Caco-2 (cell line): Measurements from ENCODE around the gene STRN. TPM values are rescaled to one million over a fixed set of nuclear protein-coding genes. Genes with fewer than 3 reads are reported as not detected.
"Not testable (repeated sequence)": the region's sequence is repeated elsewhere in the genome, so short reads cannot be mapped to it uniquely, and the experiment has no call there.

Experiments used
- BruUV-seq: library from RNA; stranded (reverse); fragments of 400-500 nt; replicated peaks from 2 replicates; lab custom pipeline; 2021; lab: Mats Ljungman, UMichigan
- CTCF ChIA-PET: fragments of 300-600 bp; sonication (Branson Sonifier 250); formaldehyde crosslinking; loops from one replicate; lab custom pipeline; 2022; ENCODE audit warnings: antibody characterized with exemption; lab: Charles Lee
- POLR2A ChIA-PET: fragments of 300-600 bp; sonication (Branson Sonifier 250); formaldehyde crosslinking; loops from one replicate; lab custom pipeline; 2022; ENCODE audit warnings: antibody characterized with exemption; lab: Charles Lee
- DNase-seq, 2 experiments: peaks; one replicate each; pipeline versions ENCODE4 v3.0.0 to v3.0.0-alpha.2; 2020 to 2022
- H3K27me3 ChIP-seq: replicated peaks from 2 replicates; pipeline ENCODE4 v1.6.0; 2011; ENCODE audit warnings: low read length; ENCODE audit not compliant: control insufficient read depth, insufficient read depth
- H3K36me3 ChIP-seq: 2 replicates; pipeline ENCODE4 v1.5.1; 2011; ENCODE audit warnings: low read length; ENCODE audit not compliant: control insufficient read depth, insufficient read depth
- H3K4me1 ChIP-seq: fragments of 250-450 bp; sonication (Bioruptor Pico); 2 replicates; pipeline ENCODE4 v1.5.1; 2020; ENCODE audit warnings: mild to moderate bottlenecking
- H3K4me3 ChIP-seq: 2 replicates; pipeline ENCODE4 v1.5.1; 2011; ENCODE audit warnings: low read depth, mild to moderate bottlenecking, control low read depth, low read length
- H3K9me3 ChIP-seq: fragments of 250-450 bp; sonication (Bioruptor Pico); 2 replicates; pipeline ENCODE4 v1.5.1; 2020; ENCODE audit warnings: mild to moderate bottlenecking, moderate library complexity
- H3K27ac Mint-ChIP-seq: one replicate; pipeline ENCODE4 v1.8.0; 2022; ENCODE audit warnings: mixed read lengths; ENCODE audit not compliant: unreplicated experiment
- H3K27me3 Mint-ChIP-seq: one replicate; pipeline ENCODE4 v1.8.0; 2022; ENCODE audit warnings: mixed read lengths; ENCODE audit not compliant: insufficient read depth, unreplicated experiment
- H3K36me3 Mint-ChIP-seq: one replicate; pipeline ENCODE4 v1.8.0; 2022; ENCODE audit warnings: mild to moderate bottlenecking, mixed read lengths; ENCODE audit not compliant: insufficient read depth, unreplicated experiment
- H3K4me1 Mint-ChIP-seq: one replicate; pipeline ENCODE4 v1.8.0; 2022; ENCODE audit warnings: low read depth, mixed read lengths; ENCODE audit not compliant: unreplicated experiment
- H3K4me3 Mint-ChIP-seq: one replicate; pipeline ENCODE4 v1.8.0; 2022; ENCODE audit warnings: mild to moderate bottlenecking, moderate library complexity, mixed read lengths; ENCODE audit not compliant: unreplicated experiment
- H3K9me3 Mint-ChIP-seq: one replicate; pipeline ENCODE4 v1.8.0; 2022; ENCODE audit warnings: mixed read lengths; ENCODE audit not compliant: unreplicated experiment
- CTCF ChIP-seq, 2 experiments: fragments of 200-600 bp in 1 of 2; IDR thresholded peaks; 1 replicate in 1 of 2; 2 replicates in 1 of 2; pipeline versions ENCODE4 v1.5.1 to v1.8.0; 2011 to 2022; ENCODE audit warnings: antibody characterized with exemption in 1 of 2, control low read depth in 1 of 2, inconsistent platforms in 1 of 2, low read depth in 1 of 2, low read length in 1 of 2, mild to moderate bottlenecking in 1 of 2, moderate library complexity in 1 of 2; ENCODE audit not compliant: insufficient read depth in 1 of 2, severe bottlenecking in 1 of 2, unreplicated experiment in 1 of 2
- intact Hi-C: fragments of 100-400 bp; cut with micrococcal nuclease; formaldehyde crosslinking; loops from one replicate; pipeline ENCODE4 v1.10.0; 2022; ENCODE audit not compliant: unreplicated experiment
- total RNA-seq: library from RNA; stranded (reverse); gene quantifications from 2 replicates; pipeline ENCODE4 v1.2.3, GENCODE V29; 2022

The STRN gene
- total RNA-seq, 1 experiment from 2014 or later = 36.8 TPM

DNA sequence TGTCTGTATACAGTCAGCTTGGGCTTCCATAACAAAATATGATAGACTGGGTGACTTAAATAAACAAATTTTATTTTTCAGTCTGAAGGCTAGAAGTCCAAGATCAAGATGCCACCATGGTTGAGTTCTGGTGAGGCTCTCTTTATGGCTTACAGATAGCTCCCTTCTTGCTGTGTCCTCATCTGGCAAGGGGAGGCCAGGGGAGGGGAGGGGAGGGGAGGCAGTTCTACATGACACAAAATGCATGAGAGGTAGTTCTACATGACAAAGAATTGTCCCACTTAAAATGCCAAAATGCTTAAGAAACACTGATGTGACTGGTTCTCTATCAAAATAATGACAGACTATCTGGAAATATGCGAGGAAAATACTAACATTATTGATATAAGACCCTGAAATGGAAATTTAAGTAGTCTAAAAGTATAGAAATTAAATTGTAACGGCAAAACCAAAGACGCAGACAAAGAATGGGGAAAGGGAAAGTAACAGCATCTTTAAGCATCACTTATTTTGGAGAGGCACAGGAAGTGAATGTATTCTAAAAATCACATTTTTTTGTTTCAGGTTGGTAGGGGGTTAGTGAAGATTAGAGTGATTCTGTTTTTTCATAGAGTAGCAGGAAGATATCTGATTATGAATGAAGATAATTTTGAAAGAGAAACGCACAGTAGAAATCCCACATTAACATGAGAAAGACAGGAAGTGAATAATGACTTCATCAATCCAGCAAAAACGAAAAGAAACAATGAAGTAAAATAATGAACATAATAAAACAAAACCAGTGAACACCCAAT is 131.4 kb downstream of the STRN start:
- Mint-ChIP-seq H3K9me3 (no peaks in the 10 kb centered on the region), H3K36me3 (no peaks in the 10 kb centered on the region), H3K27ac (no peak overlapping the region), H3K4me3 (no peak overlapping the region), H3K27me3 (peaks cover 2% of the 10 kb centered on the region), H3K4me1 (peaks cover 2% of the 10 kb centered on the region)
- no peak for TF ChIP-seq CTCF (IDR thresholded peaks at IDR 0.05; ENCODE audit: insufficient read depth in 1 of 2, low read depth in 1 of 2, low read length in 1 of 2, severe bottlenecking in 1 of 2, unreplicated experiment in 1 of 2)
- intact Hi-C loops = no loop called here
- ChIA-PET CTCF (no interaction called here), POLR2A (no interaction called here)
- no peak overlapping the region for H3K4me3 ChIP-seq
- H3K27me3 ChIP-seq = no peaks in the 10 kb centered on the region
- no TSS peak for BruUV-seq
- H3K9me3 ChIP-seq = no peaks in the 10 kb centered on the region
- DNase-seq = no peak
- no peaks in the 10 kb centered on the region for H3K36me3 ChIP-seq
- peaks cover 1% of the 10 kb centered on the region for H3K4me1 ChIP-seq

- Histone ChIP-seq H3K9me3 (no peaks in the 10 kb centered on the region), H3K4me3 (no peak overlapping the region), H3K36me3 (no peaks in the 10 kb centered on the region), H3K27me3 (no peaks in the 10 kb centered on the region), H3K4me1 (no peaks in the 10 kb centered on the region)
- Mint-ChIP-seq H3K36me3 (no peaks in the 10 kb centered on the region), H3K27ac (no peak overlapping the region), H3K9me3 (no peaks in the 10 kb centered on the region), H3K4me1 (no peaks in the 10 kb centered on the region), H3K27me3 (peaks cover 2% of the 10 kb centered on the region), H3K4me3 (no peak overlapping the region)
- no TSS peak for BruUV-seq
- intact Hi-C loops = no loop called here
- CTCF ChIA-PET = no interaction called here
- no peak for TF ChIP-seq CTCF (IDR thresholded peaks at IDR 0.05; ENCODE audit: insufficient read depth in 1 of 2, low read depth in 1 of 2, low read length in 1 of 2, severe bottlenecking in 1 of 2, unreplicated experiment in 1 of 2)
- no peak for DNase-seq
- POLR2A ChIA-PET = no interaction called here
Observed at GRCh38 chr2:36834203-36834602, 132.1 kb downstream of the STRN start.

- Histone ChIP-seq H3K9me3 (no peaks in the 10 kb centered on the region), H3K4me1 (no peaks in the 10 kb centered on the region), H3K27me3 (no peaks in the 10 kb centered on the region), H3K36me3 (no peaks in the 10 kb centered on the region), H3K4me3 (no peak overlapping the region)
- DNase-seq = no peak
- H3K27me3 Mint-ChIP-seq = peaks cover 2% of the 10 kb centered on the region
- intact Hi-C loops = no loop called here
- no peak overlapping the region for H3K27ac Mint-ChIP-seq
- H3K36me3 Mint-ChIP-seq = no peaks in the 10 kb centered on the region
- ChIA-PET POLR2A (no interaction called here), CTCF (no interaction called here)
- H3K9me3 Mint-ChIP-seq = no peaks in the 10 kb centered on the region
- no peak overlapping the region for H3K4me3 Mint-ChIP-seq
- H3K4me1 Mint-ChIP-seq = no peaks in the 10 kb centered on the region
- TF ChIP-seq CTCF (IDR thresholded peaks at IDR 0.05; ENCODE audit: insufficient read depth in 1 of 2, low read depth in 1 of 2, low read length in 1 of 2, severe bottlenecking in 1 of 2, unreplicated experiment in 1 of 2) = no peak
- no TSS peak for BruUV-seq
Observed at GRCh38 chr2:36831185-36831584, 135.2 kb downstream of the STRN start.

DNA sequence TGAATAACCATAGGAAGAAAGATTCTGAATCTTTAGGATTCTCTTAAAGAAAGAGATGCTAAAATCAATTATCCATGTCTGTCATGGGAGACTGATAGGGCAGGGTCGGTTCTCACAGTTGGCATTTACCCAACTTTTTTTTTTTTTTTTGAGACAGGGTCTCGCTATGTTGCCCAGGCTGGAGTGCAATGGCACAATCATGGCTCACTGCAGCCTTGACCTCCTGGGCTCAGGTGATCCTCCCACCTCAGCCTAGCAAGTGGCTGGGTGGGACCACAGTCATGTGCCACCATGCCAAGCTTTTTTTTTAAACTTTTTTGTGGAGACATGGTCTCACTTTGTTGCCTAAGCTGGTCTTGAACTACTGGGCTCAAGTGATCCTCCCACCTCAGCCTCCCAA is 141.7 kb downstream of the STRN start:
- H3K9me3 Mint-ChIP-seq, H3K27ac Mint-ChIP-seq, BruUV-seq, H3K36me3 Mint-ChIP-seq, H3K36me3 ChIP-seq, H3K27me3 Mint-ChIP-seq, DNase-seq, intact Hi-C loops, H3K4me3 Mint-ChIP-seq, H3K9me3 ChIP-seq, CTCF ChIA-PET, POLR2A ChIA-PET, H3K4me1 ChIP-seq, H3K4me3 ChIP-seq, H3K27me3 ChIP-seq, H3K4me1 Mint-ChIP-seq: not testable (repeated sequence)
